Esophagus squamous epithelium (tissue), 5 donors: ENCODE results near the gene ZSCAN31. TPM values are rescaled to one million over a fixed set of nuclear protein-coding genes. Genes with fewer than 3 reads are reported as not detected.

Experiments used
- DNase-seq: peaks from one replicate; lab custom pipeline; 2025; lab: John Stamatoyannopoulos, UW
- H3K27ac ChIP-seq, 4 donors: fragments of 200-600 bp; sonication (generic); one replicate each; pipeline ENCODE4 v1.5.1; 2016 to 2019; ENCODE audit warnings: mild to moderate bottlenecking in 1 of 4
- H3K27me3 ChIP-seq, 4 donors: fragments of 200-600 bp; sonication (generic); 1 replicate in 3 of 4; 2 replicates in 1 of 4; pipeline versions ENCODE4 v1.5.1 to v1.6.0; 2017 to 2021; ENCODE audit warnings: antibody characterized with exemption in 1 of 4
- H3K36me3 ChIP-seq, 3 donors: fragments of 200-600 bp; sonication (generic); one replicate each; pipeline ENCODE4 v1.5.1; 2016 to 2019
- H3K4me1 ChIP-seq, 3 donors: fragments of 200-600 bp; sonication (generic); one replicate each; pipeline ENCODE4 v1.5.1; 2017 to 2019
- H3K4me3 ChIP-seq, 4 donors: fragments of 200-600 bp; sonication (generic); 1 replicate in 3 of 4; 2 replicates in 1 of 4; pipeline ENCODE4 v1.5.1; 2016 to 2019; ENCODE audit warnings: mild to moderate bottlenecking in 2 of 4, moderate library complexity in 1 of 4
- H3K9me3 ChIP-seq, 3 donors: fragments of 200-600 bp; sonication (generic); one replicate each; pipeline ENCODE4 v1.5.1; 2016 to 2019
- POLR2A ChIP-seq, 4 donors: fragments of 450-650 bp; IDR thresholded peaks; one replicate each; pipeline ENCODE4 v1.6.1; 2017; ENCODE audit warnings: antibody characterized with exemption in 4 of 4, mild to moderate bottlenecking in 4 of 4, moderate library complexity in 3 of 4
- WGBS, 2 donors: methylation state at CpG; one replicate each; pipeline ENCODE4 v1.1.5; 2018; 5-methylcytosine and 5-hydroxymethylcytosine counted together
- intact Hi-C: fragments of 100-400 bp; cut with DNase I; formaldehyde crosslinking; loops from one replicate; pipeline ENCODE4 v1.15.0; 2022
- total RNA-seq, 4 donors: library from RNA; depleted of rRNA; stranded (reverse); fragments of >200 nt; gene quantifications; one replicate each; pipeline ENCODE4 v1.1.0, GENCODE V29; 2016
- TF ChIP-seq, protein P1 (sequence below), 6 experiments: fragments of 450-650 bp in 4 of 6; fragments of 200-600 bp in 2 of 6; sonication (generic) in 2 of 6; IDR thresholded peaks; one replicate each; pipeline ENCODE4 v1.5.1; 2016 to 2019; ENCODE audit warnings: antibody characterized with exemption in 6 of 6, mild to moderate bottlenecking in 4 of 6, moderate library complexity in 4 of 6
- donor health status: DM: yes; HTN: yes; CAD: no.

Gene ZSCAN31
- total RNA-seq, 4 donors from 2014 or later = 11.6 to 59.9 (median 19.4) TPM

GRCh38 chr6:28378644-28379043 lies 42.7 kb upstream of the ZSCAN31 start:
- intact Hi-C loops = no loop called here

DNA sequence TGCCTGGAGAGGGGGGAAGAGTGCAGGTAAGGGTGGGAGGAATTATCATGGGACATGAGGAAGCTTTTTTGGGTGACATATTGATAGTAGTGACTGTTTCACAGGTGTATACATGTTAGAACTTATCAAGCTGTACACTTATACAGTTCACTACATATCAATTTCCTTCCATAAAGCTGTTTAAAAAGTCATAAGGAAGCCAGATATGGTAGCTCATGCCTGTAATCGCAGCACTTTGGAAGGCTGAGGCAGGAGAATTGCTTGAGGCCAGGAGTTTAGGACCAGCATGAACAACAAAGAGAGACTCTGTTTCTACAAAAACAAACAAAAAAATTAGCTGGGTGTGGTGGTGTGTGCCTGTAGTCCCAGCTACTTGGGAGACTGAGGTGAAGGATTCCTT lies 41.9 kb upstream of the ZSCAN31 start:
- TF ChIP-seq, protein P1, sequence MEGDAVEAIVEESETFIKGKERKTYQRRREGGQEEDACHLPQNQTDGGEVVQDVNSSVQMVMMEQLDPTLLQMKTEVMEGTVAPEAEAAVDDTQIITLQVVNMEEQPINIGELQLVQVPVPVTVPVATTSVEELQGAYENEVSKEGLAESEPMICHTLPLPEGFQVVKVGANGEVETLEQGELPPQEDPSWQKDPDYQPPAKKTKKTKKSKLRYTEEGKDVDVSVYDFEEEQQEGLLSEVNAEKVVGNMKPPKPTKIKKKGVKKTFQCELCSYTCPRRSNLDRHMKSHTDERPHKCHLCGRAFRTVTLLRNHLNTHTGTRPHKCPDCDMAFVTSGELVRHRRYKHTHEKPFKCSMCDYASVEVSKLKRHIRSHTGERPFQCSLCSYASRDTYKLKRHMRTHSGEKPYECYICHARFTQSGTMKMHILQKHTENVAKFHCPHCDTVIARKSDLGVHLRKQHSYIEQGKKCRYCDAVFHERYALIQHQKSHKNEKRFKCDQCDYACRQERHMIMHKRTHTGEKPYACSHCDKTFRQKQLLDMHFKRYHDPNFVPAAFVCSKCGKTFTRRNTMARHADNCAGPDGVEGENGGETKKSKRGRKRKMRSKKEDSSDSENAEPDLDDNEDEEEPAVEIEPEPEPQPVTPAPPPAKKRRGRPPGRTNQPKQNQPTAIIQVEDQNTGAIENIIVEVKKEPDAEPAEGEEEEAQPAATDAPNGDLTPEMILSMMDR (IDR thresholded peaks at IDR 0.05) = no peak
- TF ChIP-seq POLR2A (IDR thresholded peaks at IDR 0.05) = no peak
- Histone ChIP-seq H3K27me3 (no peaks in the 10 kb centered on the region), H3K27ac (no peak overlapping the region), H3K4me1 (peaks cover 0 to 9% (median 0%) of the 10 kb centered on the region in 3 donors), H3K36me3 (peaks cover 0 to 51% (median 0%) of the 10 kb centered on the region in 3 donors), H3K9me3 (peaks cover 0 to 12% (median 7%) of the 10 kb centered on the region in 3 donors), H3K4me3 (no peak overlapping the region)
- 92 to 100% methylated on average over 1 of the region's 1 CpG for WGBS, 2 donors
- intact Hi-C loops = no loop called here
- DNase-seq = no peak

More at GRCh38 chr6:28378644-28379043, 42.7 kb upstream of the ZSCAN31 start:
- no peak for DNase-seq
- TF ChIP-seq POLR2A (IDR thresholded peaks at IDR 0.05) = no peak
- TF ChIP-seq, protein P1 (IDR thresholded peaks at IDR 0.05) = no peak
- H3K4me3 ChIP-seq = no peak overlapping the region
- H3K9me3 ChIP-seq = peaks cover 0 to 12% (median 7%) of the 10 kb centered on the region in 3 donors
- no peaks in the 10 kb centered on the region for H3K27me3 ChIP-seq
- H3K36me3 ChIP-seq = peaks cover 0 to 51% (median 0%) of the 10 kb centered on the region in 3 donors
- H3K4me1 ChIP-seq = peaks cover 0 to 14% (median 0%) of the 10 kb centered on the region in 3 donors
- H3K27ac ChIP-seq = no peak overlapping the region

GRCh38 chr6:28373925-28374324 lies 38.0 kb upstream of the ZSCAN31 start:
- WGBS, 2 donors = 95 to 100% methylated on average over 1 of the region's 1 CpG

DNA sequence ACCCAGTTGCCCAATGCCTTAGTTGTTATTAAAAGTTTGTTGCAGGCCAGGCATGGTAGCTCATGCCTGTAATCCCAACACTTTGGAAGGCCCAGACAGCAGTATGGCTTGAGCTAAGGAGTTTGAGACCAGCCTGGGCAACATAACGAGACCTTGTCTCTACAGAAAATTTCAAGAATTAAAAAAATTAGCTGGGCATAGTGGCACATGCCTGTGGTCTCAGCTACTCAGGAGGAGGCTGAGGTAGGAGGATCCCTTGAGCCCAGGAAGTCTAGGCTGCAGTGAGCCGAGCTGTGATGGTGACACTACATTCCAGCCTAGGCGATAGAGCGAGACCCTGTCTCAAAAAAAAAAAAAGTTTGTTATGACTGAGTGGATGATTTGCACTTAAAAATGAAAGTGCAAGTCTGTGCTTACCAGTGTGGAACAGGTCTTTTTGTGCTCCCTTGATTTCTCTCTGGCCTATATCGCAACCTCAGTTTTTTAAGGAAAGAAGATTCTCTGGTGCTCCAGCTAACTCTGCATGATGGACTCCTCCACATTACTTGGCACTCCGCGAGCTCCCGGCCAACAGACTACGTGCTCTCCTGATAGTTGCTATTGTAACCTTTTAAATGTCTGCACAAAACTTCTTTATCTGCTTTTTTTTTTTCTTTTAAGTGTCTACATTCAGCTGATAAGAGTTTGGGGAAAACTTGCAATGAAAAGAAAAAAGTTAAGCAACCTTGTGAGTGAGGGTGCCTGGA lies 35.9 kb upstream of the ZSCAN31 start:
- Histone ChIP-seq H3K4me1 (no peaks in the 10 kb centered on the region), H3K36me3 (no peaks in the 10 kb centered on the region), H3K27ac (no peak overlapping the region), H3K4me3 (no peak overlapping the region), H3K27me3 (no peaks in the 10 kb centered on the region), H3K9me3 (no peaks in the 10 kb centered on the region)
- DNase-seq = no peak
- TF ChIP-seq POLR2A (IDR thresholded peaks at IDR 0.05) = no peak
- TF ChIP-seq, protein P1 (IDR thresholded peaks at IDR 0.05) = no peak
- WGBS, 2 donors = 63 to 83% methylated on average over 9 of the region's 9 CpGs
- intact Hi-C loops = no loop called here

More at GRCh38 chr6:28373925-28374324, 38.0 kb upstream of the ZSCAN31 start:
- DNase-seq = no peak
- peaks cover 0 to 7% (median 2%) of the 10 kb centered on the region in 3 donors for H3K9me3 ChIP-seq
- H3K27ac ChIP-seq = no peak overlapping the region
- intact Hi-C loops = no loop called here
- no peaks in the 10 kb centered on the region for H3K4me1 ChIP-seq
- peaks cover 0 to 18% (median 0%) of the 10 kb centered on the region in 3 donors for H3K36me3 ChIP-seq
- TF ChIP-seq, protein P1 (IDR thresholded peaks at IDR 0.05) = no peak
- no peak for TF ChIP-seq POLR2A (IDR thresholded peaks at IDR 0.05)
- no peaks in the 10 kb centered on the region for H3K27me3 ChIP-seq
- H3K4me3 ChIP-seq = no peak overlapping the region

GRCh38 chr6:28371280-28371679 lies 35.3 kb upstream of the ZSCAN31 start:
- peaks cover 0 to 5% (median 0%) of the 10 kb centered on the region in 3 donors for H3K36me3 ChIP-seq
- H3K4me1 ChIP-seq = no peaks in the 10 kb centered on the region
- intact Hi-C loops = no loop called here
- no peak for TF ChIP-seq POLR2A (IDR thresholded peaks at IDR 0.05)
- TF ChIP-seq, protein P1 (IDR thresholded peaks at IDR 0.05) = no peak
- DNase-seq = no peak
- no peak overlapping the region for H3K27ac ChIP-seq
- H3K9me3 ChIP-seq = no peaks in the 10 kb centered on the region
- H3K4me3 ChIP-seq = no peak overlapping the region
- 80 to 94% methylated on average over 1 of the region's 1 CpG for WGBS, 2 donors
- no peaks in the 10 kb centered on the region for H3K27me3 ChIP-seq
